ENCODE data around the gene INF2. TPM values are rescaled to one million over a fixed set of nuclear protein-coding genes. Genes with fewer than 3 reads are reported as not detected.

The INF2 gene
- total RNA-seq, 3 donors from 2014 or later (not counting 1 experiment from before 2014, with no cell fraction given) = 12.7 to 21.9 (median 15.3) TPM

DNA sequence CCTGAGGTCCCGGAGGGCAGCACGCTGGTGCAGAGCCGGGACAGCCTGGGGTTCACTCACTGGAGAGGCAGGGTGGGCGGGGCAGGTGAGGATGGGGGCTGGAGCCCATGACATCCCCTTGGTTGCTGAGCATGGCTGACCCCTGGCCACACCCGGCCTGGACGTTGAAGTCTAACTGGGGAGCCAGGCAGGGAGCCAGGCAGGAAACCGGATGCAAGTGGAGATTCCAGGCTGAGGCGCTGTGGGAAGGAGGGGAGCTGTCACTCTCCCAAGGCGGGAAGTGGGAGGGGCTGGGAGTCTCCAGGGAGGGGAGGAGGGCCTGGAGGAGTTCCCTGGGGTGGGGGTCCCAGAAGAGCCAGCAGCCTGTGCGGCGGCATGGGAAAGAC is 7.7 kb upstream of the INF2 start:
- 78% methylated on average over 11 of the region's 11 CpGs for WGBS (ENCODE audit: insufficient coverage)
- Mint-ChIP-seq H3K27me3 (ENCODE audit: low read depth in 2 of 2) (peaks cover 2 to 19% of the 10 kb centered on the region in 2 donors), H3K4me1 (peaks cover 0 to 22% of the 10 kb centered on the region in 2 donors), H3K27ac (no peak overlapping the region), H3K4me3 (no peak overlapping the region), H3K9me3 (no peaks in the 10 kb centered on the region), H3K36me3 (no peaks in the 10 kb centered on the region)
- TF ChIP-seq, protein P1, sequence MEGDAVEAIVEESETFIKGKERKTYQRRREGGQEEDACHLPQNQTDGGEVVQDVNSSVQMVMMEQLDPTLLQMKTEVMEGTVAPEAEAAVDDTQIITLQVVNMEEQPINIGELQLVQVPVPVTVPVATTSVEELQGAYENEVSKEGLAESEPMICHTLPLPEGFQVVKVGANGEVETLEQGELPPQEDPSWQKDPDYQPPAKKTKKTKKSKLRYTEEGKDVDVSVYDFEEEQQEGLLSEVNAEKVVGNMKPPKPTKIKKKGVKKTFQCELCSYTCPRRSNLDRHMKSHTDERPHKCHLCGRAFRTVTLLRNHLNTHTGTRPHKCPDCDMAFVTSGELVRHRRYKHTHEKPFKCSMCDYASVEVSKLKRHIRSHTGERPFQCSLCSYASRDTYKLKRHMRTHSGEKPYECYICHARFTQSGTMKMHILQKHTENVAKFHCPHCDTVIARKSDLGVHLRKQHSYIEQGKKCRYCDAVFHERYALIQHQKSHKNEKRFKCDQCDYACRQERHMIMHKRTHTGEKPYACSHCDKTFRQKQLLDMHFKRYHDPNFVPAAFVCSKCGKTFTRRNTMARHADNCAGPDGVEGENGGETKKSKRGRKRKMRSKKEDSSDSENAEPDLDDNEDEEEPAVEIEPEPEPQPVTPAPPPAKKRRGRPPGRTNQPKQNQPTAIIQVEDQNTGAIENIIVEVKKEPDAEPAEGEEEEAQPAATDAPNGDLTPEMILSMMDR (IDR thresholded peaks at IDR 0.05) = no peak
- DNase-seq (no peak), ATAC-seq (no peak)
- Histone ChIP-seq H3K36me3 (ENCODE audit: control insufficient read depth, insufficient read depth, low read length) (no peaks in the 10 kb centered on the region), H3K27me3 (ENCODE audit: control insufficient read depth, insufficient read depth, low read length) (peaks cover 4% of the 10 kb centered on the region), H3K4me1 (ENCODE audit: control insufficient read depth, insufficient read depth, low read length) (peaks cover 38% of the 10 kb centered on the region), H3K9me3 (ENCODE audit: control insufficient read depth, insufficient read depth, low read length) (no peaks in the 10 kb centered on the region), H3K27ac (ENCODE audit: low read length) (no peak overlapping the region), H3K4me3 (ENCODE audit: low read length) (no peak overlapping the region)
- intact Hi-C loops (cut with micrococcal nuclease) = no loop called here

DNA sequence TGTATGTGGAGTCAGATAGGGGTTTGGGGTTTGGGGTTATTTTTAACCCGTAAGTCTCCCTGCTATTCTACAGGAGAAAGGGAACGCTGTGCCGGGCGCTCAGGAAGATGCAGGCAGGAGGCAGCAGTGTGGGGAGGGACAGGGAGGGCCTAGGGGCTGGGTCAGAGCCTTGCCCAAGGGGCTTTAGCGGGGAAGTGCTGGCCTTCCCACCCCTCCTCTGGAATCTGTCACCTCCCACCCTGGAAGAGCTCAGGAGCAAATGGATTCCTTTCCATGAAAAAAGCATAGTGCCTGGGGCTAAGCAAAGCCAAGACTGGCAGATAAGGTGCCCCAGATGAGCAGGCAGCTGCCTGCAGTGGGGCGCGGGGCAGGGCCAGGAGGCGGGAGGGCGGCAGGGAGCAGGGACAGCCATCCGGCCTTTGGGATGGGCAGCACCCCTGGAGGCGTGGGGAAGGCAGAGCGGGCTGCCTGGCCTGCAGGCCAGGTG is 7.3 kb upstream of the INF2 start:
- H3K9me3 Mint-ChIP-seq = no peaks in the 10 kb centered on the region
- ATAC-seq (no peak), DNase-seq (no peak)
- Histone ChIP-seq H3K27me3 (ENCODE audit: control insufficient read depth, insufficient read depth, low read length) (peaks cover 4% of the 10 kb centered on the region), H3K4me3 (ENCODE audit: low read length) (no peak overlapping the region), H3K9me3 (ENCODE audit: control insufficient read depth, insufficient read depth, low read length) (no peaks in the 10 kb centered on the region), H3K27ac (ENCODE audit: low read length) (no peak overlapping the region), H3K36me3 (ENCODE audit: control insufficient read depth, insufficient read depth, low read length) (no peaks in the 10 kb centered on the region), H3K4me1 (ENCODE audit: control insufficient read depth, insufficient read depth, low read length) (peaks cover 38% of the 10 kb centered on the region)
- H3K27ac Mint-ChIP-seq = no peak overlapping the region
- H3K27me3 Mint-ChIP-seq (ENCODE audit: low read depth in 2 of 2) = peaks cover 0 to 17% of the 10 kb centered on the region in 2 donors
- TF ChIP-seq, protein P1 (IDR thresholded peaks at IDR 0.05) = no peak
- 93% methylated on average over 12 of the region's 12 CpGs for WGBS (ENCODE audit: insufficient coverage)
- intact Hi-C loops (cut with micrococcal nuclease) = no loop called here
- no peak overlapping the region for H3K4me3 Mint-ChIP-seq
- H3K4me1 Mint-ChIP-seq = peaks cover 4 to 20% of the 10 kb centered on the region in 2 donors
- H3K36me3 Mint-ChIP-seq = no peaks in the 10 kb centered on the region

DNA sequence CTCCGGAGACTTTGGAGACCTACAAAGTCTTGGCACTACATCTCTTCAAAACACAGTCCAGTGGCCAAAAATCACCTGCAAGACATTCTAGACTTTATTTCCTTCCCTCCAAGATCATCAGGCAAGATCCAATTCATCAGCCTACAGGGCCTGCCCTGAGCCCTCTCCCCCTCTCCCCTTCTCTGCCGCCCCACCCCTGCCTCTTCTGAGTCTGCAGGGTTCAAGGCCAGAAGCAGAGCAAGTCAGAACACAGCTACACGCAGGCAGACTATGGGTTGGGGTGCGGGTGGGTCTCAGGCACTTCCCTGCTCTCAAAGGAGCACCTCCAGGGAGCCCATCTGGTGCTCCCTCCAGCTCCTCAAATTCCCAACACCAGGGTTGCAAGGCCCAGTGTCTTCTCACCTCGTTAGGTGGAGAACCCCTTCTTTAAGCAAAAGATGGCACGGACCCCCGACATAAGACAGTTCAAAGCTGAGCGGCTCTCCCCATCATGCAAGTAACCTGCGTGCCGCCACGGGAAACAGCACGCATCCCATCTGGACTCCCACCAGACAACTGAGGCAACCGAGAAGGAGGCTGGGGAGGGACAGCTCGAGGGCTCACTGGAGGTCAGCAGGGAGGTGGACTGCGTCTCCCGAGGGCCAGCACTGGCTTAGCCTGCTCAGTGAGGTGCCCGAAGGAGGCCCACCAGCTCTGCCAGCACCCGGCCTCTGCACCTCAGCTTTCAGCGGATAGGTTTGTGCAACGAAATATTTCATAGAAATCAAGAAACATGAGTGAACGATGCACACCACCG is 5.6 kb upstream of the INF2 start:
- intact Hi-C loops (cut with micrococcal nuclease) = no loop called here
- Histone ChIP-seq H3K36me3 (ENCODE audit: control insufficient read depth, insufficient read depth, low read length) (no peaks in the 10 kb centered on the region), H3K27me3 (ENCODE audit: control insufficient read depth, insufficient read depth, low read length) (no peaks in the 10 kb centered on the region), H3K27ac (ENCODE audit: low read length) (no peak overlapping the region), H3K4me1 (ENCODE audit: control insufficient read depth, insufficient read depth, low read length) (peaks cover 33% of the 10 kb centered on the region), H3K4me3 (ENCODE audit: low read length) (no peak overlapping the region), H3K9me3 (ENCODE audit: control insufficient read depth, insufficient read depth, low read length) (no peaks in the 10 kb centered on the region)
- DNase-seq (no peak), ATAC-seq (no peak)
- Mint-ChIP-seq H3K36me3 (no peaks in the 10 kb centered on the region), H3K4me3 (no peak overlapping the region), H3K4me1 (peaks cover 13 to 22% of the 10 kb centered on the region in 2 donors), H3K27me3 (ENCODE audit: low read depth in 2 of 2) (peaks cover 0 to 8% of the 10 kb centered on the region in 2 donors), H3K27ac (no peak overlapping the region), H3K9me3 (no peaks in the 10 kb centered on the region)
- TF ChIP-seq, protein P1 (IDR thresholded peaks at IDR 0.05) = no peak
- WGBS (ENCODE audit: insufficient coverage) = 89% methylated on average over 22 of the region's 22 CpGs
